ENCODE results near the gene NBEAL1. TPM values are rescaled to one million over a fixed set of nuclear protein-coding genes. Genes with fewer than 3 reads are reported as not detected.
"Not testable (repeated sequence)": the region's sequence is repeated elsewhere in the genome, so short reads cannot be mapped to it uniquely, and the experiment has no call there.

NBEAL1 gene
- total and polyA plus RNA-seq, 11 donors: 3.1 to 26.9 (median 18.1) TPM

GRCh38 chr2:203080447-203081045 is 65.9 kb downstream of the NBEAL1 start:
- Histone ChIP-seq H3K27ac (peak overlapping the region in 1 of 12 donors; percentile 43), H3K9me3 (no peaks in the 10 kb centered on the region), H3K36me3 (peaks cover 3 to 59% (median 38%) of the 10 kb centered on the region in 9 donors), H3K4me3 (no peak overlapping the region), H3K4me1 (peaks cover 0 to 5% (median 2%) of the 10 kb centered on the region in 12 donors), H3K27me3 (no peaks in the 10 kb centered on the region)
- WGBS, 4 donors: 87 to 95% (median 89%) methylated on average over 2 of the region's 2 CpGs
- TF ChIP-seq POLR2A (IDR thresholded peaks at IDR 0.05) (no peak), CTCF (IDR thresholded peaks at IDR 0.05) (no peak)
- no peak for DNase-seq
- no peak for ATAC-seq
- intact Hi-C loops (cut with DNase I): no loop called here

- Histone ChIP-seq H3K36me3 (peaks cover 3 to 74% (median 37%) of the 10 kb centered on the region in 9 donors), H3K4me1 (peaks cover 0 to 5% (median under 1%) of the 10 kb centered on the region in 12 donors), H3K27me3 (no peaks in the 10 kb centered on the region), H3K4me3 (no peak overlapping the region), H3K9me3 (no peaks in the 10 kb centered on the region), H3K27ac (no peak overlapping the region)
- WGBS, 4 donors: 82 to 94% (median 91%) methylated on average over 2 of the region's 2 CpGs
- TF ChIP-seq POLR2A (IDR thresholded peaks at IDR 0.05) (no peak), CTCF (IDR thresholded peaks at IDR 0.05) (no peak)
- intact Hi-C loops (cut with DNase I): no loop called here
- ATAC-seq (no peak), DNase-seq (no peak)
Measured at GRCh38 chr2:203083328-203083727, 68.7 kb downstream of the NBEAL1 start.

- H3K4me3 ChIP-seq; H3K27ac ChIP-seq; ATAC-seq; intact Hi-C loops (cut with DNase I); H3K4me1 ChIP-seq; H3K9me3 ChIP-seq; H3K27me3 ChIP-seq; DNase-seq: not testable (repeated sequence)
- peaks cover 0 to 78% (median 32%) of the 10 kb centered on the region in 9 donors for H3K36me3 ChIP-seq
- 88 to 90% (median 89%) methylated on average over 1 of the region's 1 CpG for WGBS, 4 donors
Measured at GRCh38 chr2:203086381-203086780, 71.7 kb downstream of the NBEAL1 start.

GRCh38 chr2:203090721-203091120 is 76.0 kb downstream of the NBEAL1 start:
- intact Hi-C loops (cut with DNase I); H3K27ac ChIP-seq; H3K4me3 ChIP-seq; H3K9me3 ChIP-seq; DNase-seq; H3K4me1 ChIP-seq; ATAC-seq; H3K27me3 ChIP-seq: not testable (repeated sequence)
- 98% methylated on average over 4 of the region's 4 CpGs for WGBS, 4 donors
- H3K36me3 ChIP-seq: peaks cover 0 to 65% (median 16%) of the 10 kb centered on the region in 9 donors

- Histone ChIP-seq H3K36me3 (peaks cover 0 to 77% (median 39%) of the 10 kb centered on the region in 9 donors), H3K4me1 (no peaks in the 10 kb centered on the region), H3K4me3 (no peak overlapping the region), H3K27me3 (no peaks in the 10 kb centered on the region), H3K27ac (no peak overlapping the region), H3K9me3 (peaks cover 0 to 1% (median 0%) of the 10 kb centered on the region in 12 donors)
- TF ChIP-seq CTCF (IDR thresholded peaks at IDR 0.05) (peak in 7 of 12 donors; percentile 9 to 37 (median 32)), POLR2A (IDR thresholded peaks at IDR 0.05) (no peak)
- ATAC-seq (no peak), DNase-seq (no peak)
- WGBS, 4 donors: 53 to 75% (median 67%) methylated on average over 1 of the region's 1 CpG
- intact Hi-C loops (cut with DNase I): no loop called here
Measured at GRCh38 chr2:203097735-203098134, 83.1 kb downstream of the NBEAL1 start.

GRCh38 chr2:203102357-203102756 is 87.7 kb downstream of the NBEAL1 start:
- WGBS, 4 donors: 72 to 90% (median 79%) methylated on average over 1 of the region's 1 CpG
- DNase-seq; H3K27ac ChIP-seq; ATAC-seq; H3K4me1 ChIP-seq; intact Hi-C loops (cut with DNase I); H3K27me3 ChIP-seq; H3K4me3 ChIP-seq: not testable (repeated sequence)
- Histone ChIP-seq H3K9me3 (peaks cover 0 to 22% (median 14%) of the 10 kb centered on the region in 12 donors), H3K36me3 (peaks cover 0 to 75% (median 45%) of the 10 kb centered on the region in 9 donors)
